22Rv1 (cell line): ENCODE results near the gene NUP50.

Experiments used
- H3K27ac ChIP-seq: fragments of 450-650 bp; 2 replicates; pipeline ENCODE4 v1.5.1; 2017
- ZFX ChIP-seq: fragments of 450-650 bp; IDR thresholded peaks from 2 replicates; pipeline ENCODE4 v1.6.1; 2017; ENCODE audit warnings: antibody characterized with exemption, borderline replicate concordance
- TF ChIP-seq, protein P1 (sequence below): fragments of 450-650 bp; IDR thresholded peaks from 2 replicates; pipeline ENCODE4 v1.5.1; 2017; ENCODE audit warnings: mild to moderate bottlenecking

The NUP50 gene

DNA sequence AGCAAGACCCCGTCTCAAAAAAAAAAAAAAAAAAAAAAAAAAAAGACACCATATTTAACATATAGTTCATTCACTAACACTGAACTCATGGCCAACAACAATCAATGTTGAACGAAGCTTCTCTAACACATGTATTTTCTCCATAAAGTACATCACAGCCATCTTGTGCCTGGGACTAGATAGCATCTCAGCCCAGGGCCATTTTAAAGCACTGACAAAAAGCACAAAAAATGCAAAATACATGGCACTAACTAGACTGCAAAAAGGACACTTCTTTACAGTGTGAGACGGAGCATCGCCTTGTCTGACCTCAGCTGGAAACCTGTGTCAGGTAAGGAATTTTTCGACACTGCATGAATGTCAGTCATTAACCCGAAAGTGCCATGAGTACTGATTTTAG lies 53.6 kb downstream of the NUP50 start:
- no peak overlapping the region for H3K27ac ChIP-seq
- no peak for TF ChIP-seq ZFX
- TF ChIP-seq, protein P1, sequence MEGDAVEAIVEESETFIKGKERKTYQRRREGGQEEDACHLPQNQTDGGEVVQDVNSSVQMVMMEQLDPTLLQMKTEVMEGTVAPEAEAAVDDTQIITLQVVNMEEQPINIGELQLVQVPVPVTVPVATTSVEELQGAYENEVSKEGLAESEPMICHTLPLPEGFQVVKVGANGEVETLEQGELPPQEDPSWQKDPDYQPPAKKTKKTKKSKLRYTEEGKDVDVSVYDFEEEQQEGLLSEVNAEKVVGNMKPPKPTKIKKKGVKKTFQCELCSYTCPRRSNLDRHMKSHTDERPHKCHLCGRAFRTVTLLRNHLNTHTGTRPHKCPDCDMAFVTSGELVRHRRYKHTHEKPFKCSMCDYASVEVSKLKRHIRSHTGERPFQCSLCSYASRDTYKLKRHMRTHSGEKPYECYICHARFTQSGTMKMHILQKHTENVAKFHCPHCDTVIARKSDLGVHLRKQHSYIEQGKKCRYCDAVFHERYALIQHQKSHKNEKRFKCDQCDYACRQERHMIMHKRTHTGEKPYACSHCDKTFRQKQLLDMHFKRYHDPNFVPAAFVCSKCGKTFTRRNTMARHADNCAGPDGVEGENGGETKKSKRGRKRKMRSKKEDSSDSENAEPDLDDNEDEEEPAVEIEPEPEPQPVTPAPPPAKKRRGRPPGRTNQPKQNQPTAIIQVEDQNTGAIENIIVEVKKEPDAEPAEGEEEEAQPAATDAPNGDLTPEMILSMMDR = no peak

- H3K27ac ChIP-seq = no peak overlapping the region
- TF ChIP-seq, protein P1 = no peak
- TF ChIP-seq ZFX = no peak
Observed at GRCh38 chr22:45217806-45218205, 54.1 kb downstream of the NUP50 start.

GRCh38 chr22:45218976-45219375 lies 55.3 kb downstream of the NUP50 start:
- no peak for TF ChIP-seq ZFX
- TF ChIP-seq, protein P1 = no peak
- no peak overlapping the region for H3K27ac ChIP-seq

DNA sequence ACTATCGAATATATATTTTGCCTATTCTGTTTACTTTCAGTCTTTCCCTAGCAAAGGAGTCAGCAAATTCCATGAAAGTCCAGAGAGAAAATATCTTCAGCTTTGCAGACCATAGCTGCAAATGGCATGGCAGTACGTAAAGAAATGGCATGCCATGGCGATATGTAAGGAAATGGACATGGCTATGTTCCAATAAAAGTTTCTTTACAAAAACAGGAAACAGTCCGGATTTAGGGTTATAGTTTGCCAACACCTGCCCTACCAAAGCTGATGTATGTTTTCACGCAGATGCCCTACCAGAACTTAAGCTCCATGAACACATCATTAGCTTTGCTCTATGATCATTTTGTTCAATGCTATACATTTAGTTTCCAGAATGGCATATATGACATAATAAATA lies 57.5 kb downstream of the NUP50 start:
- TF ChIP-seq, protein P1 = no peak
- no peak for TF ChIP-seq ZFX
- no peak overlapping the region for H3K27ac ChIP-seq

- H3K27ac ChIP-seq = no peak overlapping the region
- TF ChIP-seq, protein P1 = no peak
- TF ChIP-seq ZFX = no peak
Observed at GRCh38 chr22:45223304-45224117, 59.8 kb downstream of the NUP50 start.

DNA sequence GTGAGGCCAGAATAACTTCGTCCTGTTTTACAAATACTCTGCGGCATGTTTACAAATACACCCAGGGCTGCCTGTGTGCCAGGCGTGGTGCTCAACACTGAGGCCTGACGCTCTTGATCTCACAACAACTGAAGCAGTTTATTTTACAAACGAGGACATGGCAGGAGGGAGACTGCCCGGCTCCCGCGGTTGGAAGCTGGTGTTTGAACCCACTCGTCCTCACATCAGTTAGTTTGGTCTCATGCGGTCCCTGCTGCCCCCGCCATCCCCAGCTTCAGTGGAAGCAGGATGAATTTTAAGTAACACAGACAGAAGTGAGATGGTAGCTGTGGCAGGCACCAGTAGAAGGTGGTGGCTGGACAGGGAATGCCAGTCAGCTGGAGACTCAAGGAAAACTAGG lies 60.6 kb downstream of the NUP50 start:
- no peak overlapping the region for H3K27ac ChIP-seq
- TF ChIP-seq ZFX = no peak
- TF ChIP-seq, protein P1 = no peak

DNA sequence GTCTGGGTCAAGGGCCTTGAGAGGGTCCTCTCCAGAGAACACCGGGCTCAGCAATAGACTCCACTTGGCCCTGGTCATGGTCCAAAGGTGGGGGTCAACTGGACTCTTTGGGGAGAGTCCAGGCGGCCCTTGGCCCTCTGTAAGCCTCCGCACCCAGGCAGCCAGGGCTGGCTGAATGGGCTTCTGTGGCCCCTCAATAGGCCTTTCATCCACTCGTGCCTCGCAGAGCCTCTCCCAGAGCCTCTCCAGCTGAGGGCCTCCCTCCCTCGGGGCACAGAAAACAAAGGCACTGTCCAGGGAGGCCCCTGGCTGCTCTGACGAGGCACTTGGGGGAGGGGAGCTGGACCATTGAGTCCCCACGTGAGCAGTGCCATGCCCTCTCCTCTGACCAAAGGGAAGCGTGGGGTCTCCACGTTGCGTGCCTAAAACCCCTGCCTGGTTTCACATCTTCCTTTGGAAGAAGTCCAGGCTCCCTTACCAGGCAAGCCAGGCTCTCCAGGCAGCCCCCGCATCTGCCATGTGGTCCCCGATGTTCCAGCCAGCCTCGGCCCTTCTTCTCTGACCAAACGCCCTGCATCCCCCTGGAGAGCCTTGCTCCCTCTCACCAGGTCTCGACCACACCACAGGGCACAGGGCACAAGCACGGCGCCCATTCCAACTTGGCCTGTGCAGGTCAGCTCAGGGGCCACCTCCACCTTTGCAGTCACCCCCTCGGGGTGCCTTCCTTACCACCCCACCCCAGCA lies 61.4 kb downstream of the NUP50 start:
- TF ChIP-seq, protein P1 = no peak
- TF ChIP-seq ZFX = no peak
- no peak overlapping the region for H3K27ac ChIP-seq
